ENCODE results near the gene FAHD1. TPM values are rescaled to one million over a fixed set of nuclear protein-coding genes. Genes with fewer than 3 reads are reported as not detected.
A peak's percentile ranks its signal among the peaks of the same experiment; 100 is the strongest.

The FAHD1 gene
- total and polyA plus RNA-seq, 3 experiments from 2014 or later, result 19.3 to 26.7 (median 20.9) TPM

DNA sequence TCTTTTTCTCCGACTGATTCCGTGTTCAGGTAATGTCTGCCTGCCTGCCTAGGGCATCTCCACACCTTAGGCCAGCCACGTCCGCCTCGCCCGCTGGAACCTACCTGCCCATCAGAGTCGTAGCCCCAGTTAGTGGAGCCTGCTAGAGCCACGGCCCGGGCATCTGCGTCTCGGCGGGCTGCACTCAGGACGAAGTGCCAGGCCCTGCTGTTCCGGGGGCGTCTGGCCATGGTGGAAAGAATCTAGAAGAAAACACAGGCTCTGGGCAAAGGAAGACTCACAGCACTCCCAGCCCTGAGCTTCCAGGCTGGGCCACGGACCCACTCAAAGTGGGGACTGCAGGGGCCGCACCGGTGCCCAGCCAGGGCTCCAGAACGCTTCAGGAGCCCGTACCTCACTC lies 45.8 kb upstream of the FAHD1 start:
- H3K4me1 Mint-ChIP-seq, result peaks cover 18 to 48% (median 26%) of the 10 kb centered on the region in 3 donors
- H3K9me3 ChIP-seq (ENCODE audit: low read length), result no peaks in the 10 kb centered on the region
- no peaks in the 10 kb centered on the region for H3K9me3 Mint-ChIP-seq
- peaks cover 35% of the 10 kb centered on the region for H3K4me1 ChIP-seq (ENCODE audit: insufficient read depth, low read length)
- H3K36me3 Mint-ChIP-seq, result peaks cover 0 to 47% (median 0%) of the 10 kb centered on the region in 3 donors
- peak overlapping the region; percentile 82 for H3K4me3 ChIP-seq (ENCODE audit: low read length)
- H3K27ac Mint-ChIP-seq, result peak overlapping the region; percentile 65 to 96 (median 86)
- H3K4me3 Mint-ChIP-seq, result peak overlapping the region; percentile 73 to 92 (median 84)
- DNase-seq, result no peak
- H3K27me3 Mint-ChIP-seq, result peaks cover 0 to 2% of the 10 kb centered on the region in 2 donors
- no peaks in the 10 kb centered on the region for H3K36me3 ChIP-seq (ENCODE audit: insufficient read depth, low read length)
- peak overlapping the region; percentile 86 for H3K27ac ChIP-seq (ENCODE audit: low read depth, low read length)
- CTCF ChIA-PET, result interaction anchor here (1.7 to 3.5 kb wide), 2 partner anchors 8 to 184 kb away, joined by 8 to 24 read pairs; partner anchors contain the start of genes EME2, MRPS34 and RPS2
- POLR2A ChIA-PET, result interaction anchor here (1.1 to 3.1 kb wide), 6 partner anchors 9 to 433 kb away, joined by 3 to 52 read pairs (median 10); partner anchors contain the start of genes EME2, FAHD1, HAGH and JPT2
- no peaks in the 10 kb centered on the region for H3K27me3 ChIP-seq (ENCODE audit: insufficient read depth, low read length, poor library complexity, severe bottlenecking)

- H3K4me3 Mint-ChIP-seq, result peak overlapping the region; percentile 80 to 95 (median 92)
- peak overlapping the region; percentile 65 to 96 (median 86) for H3K27ac Mint-ChIP-seq
- H3K9me3 Mint-ChIP-seq, result no peaks in the 10 kb centered on the region
- peaks cover 1% of the 10 kb centered on the region for H3K36me3 ChIP-seq (ENCODE audit: insufficient read depth, low read length)
- peak in 2 of 5 donors; percentile 24 to 35 for DNase-seq
- no peaks in the 10 kb centered on the region for H3K27me3 ChIP-seq (ENCODE audit: insufficient read depth, low read length, poor library complexity, severe bottlenecking)
- peaks cover 0 to 2% of the 10 kb centered on the region in 2 donors for H3K27me3 Mint-ChIP-seq
- H3K27ac ChIP-seq (ENCODE audit: low read depth, low read length), result peak overlapping the region; percentile 86
- peaks cover 35% of the 10 kb centered on the region for H3K4me1 ChIP-seq (ENCODE audit: insufficient read depth, low read length)
- ChIA-PET CTCF (interaction anchor here (0.8 to 3.5 kb wide), 10 partner anchors 9 to 183 kb away, joined by 3 to 24 read pairs (median 6); partner anchors contain the start of genes EME2, MAPK8IP3, MRPS34 and RPS2), POLR2A (interaction anchor here (0.8 to 3.1 kb wide), 16 partner anchors 9 to 432 kb away, joined by 3 to 52 read pairs (median 8); partner anchors contain the start of genes EME2, FAHD1, HAGH and JPT2)
- H3K36me3 Mint-ChIP-seq, result peaks cover 0 to 46% (median 0%) of the 10 kb centered on the region in 3 donors
- peak overlapping the region; percentile 82 for H3K4me3 ChIP-seq (ENCODE audit: low read length)
- peaks cover 18 to 51% (median 26%) of the 10 kb centered on the region in 3 donors for H3K4me1 Mint-ChIP-seq
- no peaks in the 10 kb centered on the region for H3K9me3 ChIP-seq (ENCODE audit: low read length)
Measured at GRCh38 chr16:1781758-1782407, 45.1 kb upstream of the FAHD1 start.

- ChIA-PET POLR2A (interaction anchor here (0.5 to 3.1 kb wide), 19 partner anchors 9 to 432 kb away, joined by 3 to 52 read pairs (median 7); partner anchors contain the start of genes EME2, FAHD1, HAGH and JPT2), CTCF (interaction anchor here (0.8 to 3.5 kb wide), 12 partner anchors 9 to 362 kb away, joined by 3 to 24 read pairs (median 4); partner anchors contain the start of genes EME2, FAHD1, HAGH and MAPK8IP3)
- H3K36me3 ChIP-seq (ENCODE audit: insufficient read depth, low read length), result peaks cover 9% of the 10 kb centered on the region
- peaks cover 0 to 46% (median 0%) of the 10 kb centered on the region in 3 donors for H3K36me3 Mint-ChIP-seq
- peaks cover 35% of the 10 kb centered on the region for H3K4me1 ChIP-seq (ENCODE audit: insufficient read depth, low read length)
- H3K4me3 Mint-ChIP-seq, result peak within 1 kb of the TSS; percentile 89 to 96 (median 92)
- no peaks in the 10 kb centered on the region for H3K9me3 ChIP-seq (ENCODE audit: low read length)
- peaks cover 0 to 2% of the 10 kb centered on the region in 2 donors for H3K27me3 Mint-ChIP-seq
- H3K27me3 ChIP-seq (ENCODE audit: insufficient read depth, low read length, poor library complexity, severe bottlenecking), result no peaks in the 10 kb centered on the region
- peak; percentile 98 to 99 (median 98) for DNase-seq
- H3K9me3 Mint-ChIP-seq, result no peaks in the 10 kb centered on the region
- H3K27ac ChIP-seq (ENCODE audit: low read depth, low read length), result peak within 1 kb of the TSS; percentile 86
- H3K27ac Mint-ChIP-seq, result peak within 1 kb of the TSS; percentile 87 to 97 (median 92)
- peaks cover 18 to 53% (median 26%) of the 10 kb centered on the region in 3 donors for H3K4me1 Mint-ChIP-seq
- H3K4me3 ChIP-seq (ENCODE audit: low read length), result peak within 1 kb of the TSS; percentile 82
Measured at GRCh38 chr16:1782408-1783264, 44.4 kb upstream of the FAHD1 start, which contains the start of the genes NUBP2 and SPSB3. NUBP2 (plus strand) TSS chr16:1782960; CDS start chr16:1783021, 61 bp downstream. SPSB3 (minus strand) TSS chr16:1782571; CDS start chr16:1781483, 1,088 bp downstream.

DNA sequence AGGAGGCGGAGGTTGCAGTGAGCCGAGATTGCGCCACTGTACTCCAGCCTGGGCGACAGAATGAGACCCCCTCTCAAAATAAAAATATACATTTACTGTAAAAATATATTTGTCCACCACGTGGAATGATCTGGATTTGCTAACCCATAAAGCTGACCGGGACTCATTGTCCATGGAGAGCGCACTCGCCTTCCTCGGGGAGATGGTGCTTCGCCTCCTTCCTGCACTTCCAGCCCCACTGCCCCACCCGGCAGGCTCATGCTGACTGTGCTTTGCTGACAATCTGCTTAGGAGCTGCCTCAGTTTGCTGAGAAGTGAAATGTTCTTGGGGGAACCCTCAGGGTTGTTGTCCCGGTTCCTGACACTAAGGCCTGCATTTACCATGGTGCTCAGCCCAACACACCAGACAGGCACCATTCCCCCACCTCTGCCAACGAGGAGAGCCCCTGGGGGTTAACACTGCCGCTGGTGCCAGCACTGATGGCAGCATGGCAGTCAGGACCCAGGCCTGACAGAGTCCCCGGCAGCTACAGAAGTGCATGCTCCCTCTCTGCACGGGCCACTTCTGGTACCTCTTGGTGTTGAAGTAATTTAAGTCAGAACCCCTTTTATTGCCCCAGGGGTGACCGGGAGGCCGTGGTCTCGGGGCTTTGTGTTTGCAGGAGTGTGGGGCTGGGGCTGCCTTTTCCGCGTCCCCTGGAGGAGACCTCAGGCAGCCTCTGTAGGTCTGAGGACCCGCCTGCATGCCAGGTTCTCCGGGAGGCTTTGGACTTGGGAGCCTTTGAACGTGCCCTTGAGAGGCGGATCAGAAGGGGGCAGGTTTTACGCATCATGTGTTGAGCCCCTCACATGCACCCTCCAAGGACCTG lies 41.8 kb upstream of the FAHD1 start:
- no peaks in the 10 kb centered on the region for H3K27me3 ChIP-seq (ENCODE audit: insufficient read depth, low read length, poor library complexity, severe bottlenecking)
- no peak for DNase-seq
- no peaks in the 10 kb centered on the region for H3K9me3 Mint-ChIP-seq
- H3K27ac Mint-ChIP-seq, result peak overlapping the region in 2 of 8 donors; percentile 43 to 81
- H3K4me1 Mint-ChIP-seq, result peaks cover 20 to 52% (median 26%) of the 10 kb centered on the region in 3 donors
- peak overlapping the region in 6 of 7 donors; percentile 43 to 84 (median 66) for H3K4me3 Mint-ChIP-seq
- H3K4me3 ChIP-seq (ENCODE audit: low read length), result no peak overlapping the region
- POLR2A ChIA-PET, result no interaction called here
- H3K36me3 Mint-ChIP-seq, result peaks cover 0 to 47% (median 3%) of the 10 kb centered on the region in 3 donors
- H3K4me1 ChIP-seq (ENCODE audit: insufficient read depth, low read length), result peaks cover 35% of the 10 kb centered on the region
- H3K36me3 ChIP-seq (ENCODE audit: insufficient read depth, low read length), result peaks cover 9% of the 10 kb centered on the region
- peaks cover 0 to 2% of the 10 kb centered on the region in 2 donors for H3K27me3 Mint-ChIP-seq
- no peak overlapping the region for H3K27ac ChIP-seq (ENCODE audit: low read depth, low read length)
- no peaks in the 10 kb centered on the region for H3K9me3 ChIP-seq (ENCODE audit: low read length)
- CTCF ChIA-PET, result interaction anchor here (1.6 to 3.5 kb wide), 2 partner anchors 12 to 29 kb away, joined by 3 to 24 read pairs; partner anchors contain the start of genes EME2 and MRPS34

DNA sequence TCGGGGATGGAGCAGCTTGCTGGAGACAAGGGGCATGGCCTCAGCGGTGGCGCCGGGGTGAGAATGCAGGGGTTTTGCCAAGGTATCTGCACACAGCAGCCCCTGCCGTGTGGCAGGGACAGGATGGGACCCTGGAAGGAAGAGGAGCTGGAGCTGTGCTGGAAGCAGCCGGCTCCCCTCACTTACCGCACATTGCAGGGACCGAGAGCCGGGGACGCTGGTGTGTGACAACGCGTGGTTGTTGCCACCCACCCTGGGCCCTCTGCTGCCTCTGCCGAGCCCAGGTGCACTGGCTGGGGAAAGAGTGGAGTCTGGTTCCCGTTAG lies 41.2 kb upstream of the FAHD1 start:
- no peaks in the 10 kb centered on the region for H3K9me3 ChIP-seq (ENCODE audit: low read length)
- H3K27ac ChIP-seq (ENCODE audit: low read depth, low read length), result no peak overlapping the region
- ChIA-PET CTCF (no interaction called here), POLR2A (no interaction called here)
- peaks cover 0 to 2% of the 10 kb centered on the region in 2 donors for H3K27me3 Mint-ChIP-seq
- H3K9me3 Mint-ChIP-seq, result no peaks in the 10 kb centered on the region
- no peaks in the 10 kb centered on the region for H3K27me3 ChIP-seq (ENCODE audit: insufficient read depth, low read length, poor library complexity, severe bottlenecking)
- peaks cover 20 to 49% (median 26%) of the 10 kb centered on the region in 3 donors for H3K4me1 Mint-ChIP-seq
- H3K36me3 Mint-ChIP-seq, result peaks cover 0 to 46% (median 3%) of the 10 kb centered on the region in 3 donors
- H3K4me3 Mint-ChIP-seq, result no peak overlapping the region
- H3K4me1 ChIP-seq (ENCODE audit: insufficient read depth, low read length), result peaks cover 29% of the 10 kb centered on the region
- H3K36me3 ChIP-seq (ENCODE audit: insufficient read depth, low read length), result peaks cover 9% of the 10 kb centered on the region
- H3K27ac Mint-ChIP-seq, result no peak overlapping the region
- H3K4me3 ChIP-seq (ENCODE audit: low read length), result no peak overlapping the region
- DNase-seq, result no peak

GRCh38 chr16:1786242-1787055 lies 40.6 kb upstream of the FAHD1 start:
- Mint-ChIP-seq H3K4me1 (peaks cover 20 to 43% (median 21%) of the 10 kb centered on the region in 3 donors), H3K27ac (no peak overlapping the region), H3K9me3 (no peaks in the 10 kb centered on the region), H3K4me3 (no peak overlapping the region), H3K36me3 (peaks cover 0 to 46% (median 3%) of the 10 kb centered on the region in 3 donors), H3K27me3 (peaks cover 0 to 2% of the 10 kb centered on the region in 2 donors)
- H3K27ac ChIP-seq (ENCODE audit: low read depth, low read length), result no peak overlapping the region
- no peaks in the 10 kb centered on the region for H3K9me3 ChIP-seq (ENCODE audit: low read length)
- peaks cover 23% of the 10 kb centered on the region for H3K4me1 ChIP-seq (ENCODE audit: insufficient read depth, low read length)
- no peak overlapping the region for H3K4me3 ChIP-seq (ENCODE audit: low read length)
- H3K36me3 ChIP-seq (ENCODE audit: insufficient read depth, low read length), result peaks cover 9% of the 10 kb centered on the region
- H3K27me3 ChIP-seq (ENCODE audit: insufficient read depth, low read length, poor library complexity, severe bottlenecking), result no peaks in the 10 kb centered on the region
- ChIA-PET CTCF (no interaction called here), POLR2A (no interaction called here)
- no peak for DNase-seq

Measured in CD8-positive, alpha-beta memory T cell (primary cell).